Loucy (cell line): ENCODE data around the gene MCM10.

Experiments
- H2AFZ ChIP-seq: fragments of 200-600 bp; sonication (generic); 2 replicates; pipeline ENCODE4 v1.6.0; 2016; ENCODE audit warnings: antibody characterized with exemption, mild to moderate bottlenecking, low read length, moderate library complexity
- H3F3A ChIP-seq: fragments of 200-600 bp; 2 replicates; pipeline ENCODE4 v1.6.0; 2016; ENCODE audit warnings: antibody characterized with exemption, low read depth, mild to moderate bottlenecking
- H3K27me3 ChIP-seq: fragments of 200-600 bp; sonication (generic); 2 replicates; pipeline ENCODE4 v1.6.1; 2014; ENCODE audit warnings: low read length, mild to moderate bottlenecking; ENCODE audit not compliant: insufficient read depth, poor library complexity, severe bottlenecking
- H3K36me3 ChIP-seq: fragments of 200-600 bp; sonication (generic); 2 replicates; pipeline ENCODE4 v1.6.1; 2016; ENCODE audit warnings: low read length; ENCODE audit not compliant: insufficient read depth
- H3K4me1 ChIP-seq: fragments of 200-600 bp; sonication (generic); 2 replicates; pipeline ENCODE4 v1.5.1; 2014; ENCODE audit warnings: low read length, mild to moderate bottlenecking; ENCODE audit not compliant: insufficient read depth, poor library complexity, severe bottlenecking
- H3K4me2 ChIP-seq: fragments of 200-600 bp; sonication (generic); 2 replicates; pipeline ENCODE4 v1.6.0; 2014; ENCODE audit warnings: antibody characterized with exemption, low read length, low read depth, mild to moderate bottlenecking; ENCODE audit not compliant: poor library complexity, severe bottlenecking
- H3K4me3 ChIP-seq: fragments of 200-600 bp; sonication (generic); 2 replicates; pipeline ENCODE4 v1.5.1; 2014; ENCODE audit warnings: low read length, mild to moderate bottlenecking, mixed read lengths; ENCODE audit not compliant: poor library complexity, severe bottlenecking
- H3K79me2 ChIP-seq: fragments of 200-600 bp; sonication (generic); 2 replicates; pipeline ENCODE4 v1.6.1; 2014; ENCODE audit warnings: low read length; ENCODE audit not compliant: insufficient read depth
- H3K9ac ChIP-seq: fragments of 200-600 bp; sonication (generic); 2 replicates; pipeline ENCODE4 v1.6.0; 2014; ENCODE audit warnings: mild to moderate bottlenecking, low read depth, low read length, moderate library complexity; ENCODE audit not compliant: poor library complexity, severe bottlenecking
- H3K9me2 ChIP-seq: fragments of 200-600 bp; sonication (generic); replicated peaks from 2 replicates; pipeline ENCODE4 v1.6.1; 2016; ENCODE audit warnings: low read depth, low read length, mixed read lengths
- H3K9me3 ChIP-seq: fragments of 200-600 bp; sonication (generic); 2 replicates; pipeline ENCODE4 v1.6.1; 2014; ENCODE audit warnings: mild to moderate bottlenecking, antibody characterized with exemption, low read length, low read depth; ENCODE audit not compliant: insufficient read depth
- H4K20me1 ChIP-seq: fragments of 200-600 bp; sonication (generic); 2 replicates; pipeline ENCODE4 v1.6.0; 2014; ENCODE audit warnings: antibody characterized with exemption, low read length, mild to moderate bottlenecking; ENCODE audit not compliant: insufficient read depth, poor library complexity, severe bottlenecking
- EZH2phosphoT487 ChIP-seq: fragments of 200-600 bp; IDR thresholded peaks from 2 replicates; pipeline ENCODE4 v1.6.1; 2018; ENCODE audit warnings: antibody characterized with exemption, mild to moderate bottlenecking, moderate library complexity, borderline replicate concordance
- TF ChIP-seq, protein P1 (sequence below): fragments of 200-600 bp; sonication (generic); conservative IDR thresholded peaks from 2 replicates; pipeline ENCODE4 v1.5.1; 2014; ENCODE audit warnings: mild to moderate bottlenecking, antibody characterized with exemption, low read length

The MCM10 gene

DNA sequence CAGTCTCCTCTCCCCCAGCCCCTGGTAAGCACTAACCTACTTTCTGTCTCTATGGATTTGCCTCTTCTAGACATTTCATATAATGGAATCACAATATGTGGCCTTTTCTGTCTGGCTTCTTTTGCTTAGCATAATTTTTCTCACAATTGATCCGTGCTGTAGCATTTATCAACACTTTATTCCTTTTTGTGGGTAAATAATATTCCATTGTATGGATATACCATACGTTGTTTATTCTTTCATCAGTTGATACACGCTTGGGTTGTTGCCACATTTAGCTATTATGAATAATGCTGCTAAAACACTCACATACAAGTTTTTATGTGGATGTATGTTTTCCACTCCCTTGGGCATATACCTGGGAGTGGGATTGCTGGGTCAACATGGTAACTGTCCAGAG is 25.8 kb downstream of the MCM10 start:
- Histone ChIP-seq H3F3A (no peaks in the 10 kb centered on the region), H3K79me2 (no peaks in the 10 kb centered on the region), H3K27me3 (no peaks in the 10 kb centered on the region), H3K4me3 (no peak overlapping the region), H3K4me2 (no peak overlapping the region), H3K36me3 (peaks cover 94% of the 10 kb centered on the region), H4K20me1 (no peaks in the 10 kb centered on the region), H2AFZ (no peak overlapping the region), H3K9ac (no peak overlapping the region), H3K9me3 (no peaks in the 10 kb centered on the region), H3K4me1 (no peaks in the 10 kb centered on the region), H3K9me2 (no peaks in the 10 kb centered on the region)
- TF ChIP-seq, protein P1, sequence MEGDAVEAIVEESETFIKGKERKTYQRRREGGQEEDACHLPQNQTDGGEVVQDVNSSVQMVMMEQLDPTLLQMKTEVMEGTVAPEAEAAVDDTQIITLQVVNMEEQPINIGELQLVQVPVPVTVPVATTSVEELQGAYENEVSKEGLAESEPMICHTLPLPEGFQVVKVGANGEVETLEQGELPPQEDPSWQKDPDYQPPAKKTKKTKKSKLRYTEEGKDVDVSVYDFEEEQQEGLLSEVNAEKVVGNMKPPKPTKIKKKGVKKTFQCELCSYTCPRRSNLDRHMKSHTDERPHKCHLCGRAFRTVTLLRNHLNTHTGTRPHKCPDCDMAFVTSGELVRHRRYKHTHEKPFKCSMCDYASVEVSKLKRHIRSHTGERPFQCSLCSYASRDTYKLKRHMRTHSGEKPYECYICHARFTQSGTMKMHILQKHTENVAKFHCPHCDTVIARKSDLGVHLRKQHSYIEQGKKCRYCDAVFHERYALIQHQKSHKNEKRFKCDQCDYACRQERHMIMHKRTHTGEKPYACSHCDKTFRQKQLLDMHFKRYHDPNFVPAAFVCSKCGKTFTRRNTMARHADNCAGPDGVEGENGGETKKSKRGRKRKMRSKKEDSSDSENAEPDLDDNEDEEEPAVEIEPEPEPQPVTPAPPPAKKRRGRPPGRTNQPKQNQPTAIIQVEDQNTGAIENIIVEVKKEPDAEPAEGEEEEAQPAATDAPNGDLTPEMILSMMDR: no peak
- no peak for TF ChIP-seq EZH2phosphoT487

DNA sequence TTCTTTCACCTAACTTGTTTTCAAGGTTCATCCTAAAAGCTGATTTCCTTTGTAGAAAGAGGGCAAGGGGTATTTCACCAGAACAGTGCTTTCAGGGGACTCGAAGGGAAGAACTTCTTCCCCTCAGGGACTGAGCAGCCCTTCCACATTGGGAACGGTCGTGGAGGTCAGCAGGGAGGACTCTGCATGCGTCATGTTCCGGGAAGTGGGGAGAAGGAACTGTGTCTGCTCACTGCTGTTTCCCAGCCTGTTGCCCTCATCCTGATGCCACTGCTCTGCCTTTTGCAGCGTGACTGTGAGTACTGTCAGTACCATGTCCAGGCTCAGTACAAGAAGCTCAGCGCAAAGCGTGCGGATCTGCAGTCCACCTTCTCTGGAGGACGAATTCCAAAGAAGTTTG is 27.2 kb downstream of the MCM10 start:
- Histone ChIP-seq H4K20me1 (no peaks in the 10 kb centered on the region), H3K36me3 (peaks cover 94% of the 10 kb centered on the region), H2AFZ (no peak overlapping the region), H3K79me2 (no peaks in the 10 kb centered on the region), H3K9me2 (no peaks in the 10 kb centered on the region), H3K9ac (no peak overlapping the region), H3K4me3 (no peak overlapping the region), H3K9me3 (no peaks in the 10 kb centered on the region), H3K4me2 (no peak overlapping the region), H3F3A (no peaks in the 10 kb centered on the region), H3K4me1 (no peaks in the 10 kb centered on the region), H3K27me3 (no peaks in the 10 kb centered on the region)
- no peak for TF ChIP-seq EZH2phosphoT487
- TF ChIP-seq, protein P1: no peak

GRCh38 chr10:13189961-13190360 is 28.6 kb downstream of the MCM10 start:
- Histone ChIP-seq H3F3A (no peaks in the 10 kb centered on the region), H3K79me2 (no peaks in the 10 kb centered on the region), H3K9ac (no peak overlapping the region), H3K27me3 (no peaks in the 10 kb centered on the region), H3K4me1 (no peaks in the 10 kb centered on the region), H3K9me2 (no peaks in the 10 kb centered on the region), H4K20me1 (no peaks in the 10 kb centered on the region), H3K4me2 (no peak overlapping the region), H3K36me3 (peaks cover 95% of the 10 kb centered on the region), H3K9me3 (no peaks in the 10 kb centered on the region), H2AFZ (no peak overlapping the region), H3K4me3 (no peak overlapping the region)
- TF ChIP-seq, protein P1: no peak
- TF ChIP-seq EZH2phosphoT487: no peak
